CD14-positive monocyte (primary cell): Measurements from ENCODE around the gene CELSR1. TPM values are rescaled to one million over a fixed set of nuclear protein-coding genes. Genes with fewer than 3 reads are reported as not detected.

Experiments
- DNase-seq, 3 donors: peaks; one replicate each; pipeline ENCODE4 v3.0.0-alpha.2; 2011 to 2022
- H2AFZ ChIP-seq: 2 replicates; pipeline ENCODE4 v1.6.0; 2012; ENCODE audit warnings: mild to moderate bottlenecking, low read depth, low read length, inconsistent platforms; ENCODE audit not compliant: insufficient read depth, poor library complexity, severe bottlenecking
- H3K27ac ChIP-seq, 2 donors: 1 replicate in 1 of 2; 2 replicates in 1 of 2; pipeline ENCODE4 v1.5.1; 2012 to 2013; ENCODE audit warnings: low read length in 2 of 2, control low read depth in 1 of 2, inconsistent platforms in 1 of 2, low read depth in 1 of 2, mild to moderate bottlenecking in 1 of 2
- H3K27me3 ChIP-seq, 2 donors: one replicate each; pipeline versions ENCODE4 v1.6.0 to v1.6.1; 2011 to 2013; ENCODE audit warnings: low read length in 2 of 2; ENCODE audit not compliant: control insufficient read depth in 2 of 2, insufficient read depth in 2 of 2
- H3K36me3 ChIP-seq, 2 donors: replicated peaks in 1 of 2; 1 replicate in 1 of 2; 2 replicates in 1 of 2; pipeline versions ENCODE4 v1.5.1 to v1.6.1; 2012 to 2013; ENCODE audit warnings: low read length in 2 of 2, control low read depth in 1 of 2, inconsistent platforms in 1 of 2, mild to moderate bottlenecking in 1 of 2; ENCODE audit not compliant: insufficient read depth in 2 of 2, control insufficient read depth in 1 of 2
- H3K4me1 ChIP-seq, 2 donors: 1 replicate in 1 of 2; 2 replicates in 1 of 2; pipeline versions ENCODE4 v1.5.1 to v1.6.1; 2012 to 2013; ENCODE audit warnings: low read length in 2 of 2, control low read depth in 1 of 2, inconsistent platforms in 1 of 2, mild to moderate bottlenecking in 1 of 2, moderate library complexity in 1 of 2; ENCODE audit not compliant: insufficient read depth in 2 of 2, control insufficient read depth in 1 of 2
- H3K4me2 ChIP-seq: replicated peaks from 2 replicates; pipeline ENCODE3; 2012; ENCODE audit warnings: low read length, moderate library complexity, mild to moderate bottlenecking; ENCODE audit not compliant: poor library complexity, severe bottlenecking; ENCODE audit errors: extremely low read depth
- H3K4me3 ChIP-seq, 3 experiments: fragments of 200-600 bp in 1 of 3; sonication (generic) in 1 of 3; replicated peaks in 1 of 3; 1 replicate in 2 of 3; 2 replicates in 1 of 3; pipeline ENCODE4 v1.5.1; 2011 to 2013; ENCODE audit warnings: low read length in 3 of 3, mild to moderate bottlenecking in 3 of 3, control low read depth in 2 of 3, low read depth in 2 of 3, inconsistent platforms in 1 of 3, moderate library complexity in 1 of 3
- H3K79me2 ChIP-seq: 2 replicates; pipeline ENCODE4 v1.6.0; 2012; ENCODE audit warnings: mild to moderate bottlenecking, control low read depth, inconsistent platforms, low read length, moderate library complexity; ENCODE audit not compliant: insufficient read depth
- H3K9ac ChIP-seq: 2 replicates; pipeline ENCODE4 v1.6.0; 2017; ENCODE audit warnings: low read length, mild to moderate bottlenecking; ENCODE audit not compliant: insufficient read depth, poor library complexity, severe bottlenecking
- H3K9me3 ChIP-seq, 2 donors: replicated peaks in 1 of 2; 1 replicate in 1 of 2; 2 replicates in 1 of 2; pipeline versions ENCODE4 v1.5.1 to v1.6.1; 2012 to 2013; ENCODE audit warnings: low read length in 2 of 2, control low read depth in 1 of 2; ENCODE audit not compliant: control insufficient read depth in 1 of 2, insufficient read depth in 1 of 2
- H4K20me1 ChIP-seq: 2 replicates; pipeline ENCODE4 v1.6.0; 2012; ENCODE audit warnings: mild to moderate bottlenecking, low read length, control low read depth, moderate library complexity; ENCODE audit not compliant: insufficient read depth
- H3K27ac Mint-ChIP-seq, 7 donors: one replicate each; pipeline ENCODE4 v1.8.0; 2020; ENCODE audit warnings: mild to moderate bottlenecking in 7 of 7, mixed read lengths in 7 of 7, moderate library complexity in 6 of 7, inconsistent platforms in 2 of 7
- H3K27me3 Mint-ChIP-seq, 3 donors: one replicate each; pipeline ENCODE4 v1.8.0; 2021 to 2022; ENCODE audit warnings: low read depth in 3 of 3, mild to moderate bottlenecking in 3 of 3, mixed read lengths in 3 of 3, moderate library complexity in 3 of 3, inconsistent platforms in 1 of 3
- H3K36me3 Mint-ChIP-seq, 2 donors: one replicate each; pipeline ENCODE4 v1.8.0; 2020; ENCODE audit warnings: mixed read lengths in 2 of 2, inconsistent platforms in 1 of 2, mild to moderate bottlenecking in 1 of 2
- H3K4me1 Mint-ChIP-seq: one replicate; pipeline ENCODE4 v1.8.0; 2020; ENCODE audit warnings: mild to moderate bottlenecking, mixed read lengths
- H3K4me3 Mint-ChIP-seq, 2 donors: one replicate each; pipeline ENCODE4 v1.8.0; 2020; ENCODE audit warnings: mild to moderate bottlenecking in 2 of 2, mixed read lengths in 2 of 2, moderate library complexity in 1 of 2
- H3K9me3 Mint-ChIP-seq, 7 donors: one replicate each; pipeline ENCODE4 v1.8.0; 2020 to 2022; ENCODE audit warnings: mixed read lengths in 7 of 7, mild to moderate bottlenecking in 6 of 7, moderate library complexity in 6 of 7, inconsistent platforms in 2 of 7
- CTCF ChIP-seq: fragments of 200-600 bp; IDR thresholded peaks from one replicate; pipeline ENCODE4 v1.8.0; 2022; ENCODE audit warnings: antibody characterized with exemption, mild to moderate bottlenecking
- WGBS: methylation state at CpG from one replicate; pipeline ENCODE4 v1.1.5; 2013; ENCODE audit warnings: missing lambda C conversion rate; ENCODE audit not compliant: insufficient coverage; 5-methylcytosine and 5-hydroxymethylcytosine counted together
- intact Hi-C, 2 donors: fragments of 100-400 bp; cut with micrococcal nuclease; formaldehyde crosslinking; loops; one replicate each; pipeline versions ENCODE4 v1.15.0 to v1.15.1; 2023
- polyA plus RNA-seq, 3 donors: library from polyadenylated mRNA; depleted of rRNA in 1 of 3; unstranded in 2 of 3; stranded (reverse) in 1 of 3; fragments of 300-500 nt in 2 of 3; fragments of >200 nt in 1 of 3; fragmentation: Illumina TruSeq in 2 of 3; gene quantifications; 1 replicate in 2 of 3; 2 replicates in 1 of 3; pipeline ENCODE4 v1.2.3, GENCODE V29; 2012 to 2021

Gene CELSR1
- polyA plus RNA-seq, 3 donors: 0.16 TPM; not detected in 2

DNA sequence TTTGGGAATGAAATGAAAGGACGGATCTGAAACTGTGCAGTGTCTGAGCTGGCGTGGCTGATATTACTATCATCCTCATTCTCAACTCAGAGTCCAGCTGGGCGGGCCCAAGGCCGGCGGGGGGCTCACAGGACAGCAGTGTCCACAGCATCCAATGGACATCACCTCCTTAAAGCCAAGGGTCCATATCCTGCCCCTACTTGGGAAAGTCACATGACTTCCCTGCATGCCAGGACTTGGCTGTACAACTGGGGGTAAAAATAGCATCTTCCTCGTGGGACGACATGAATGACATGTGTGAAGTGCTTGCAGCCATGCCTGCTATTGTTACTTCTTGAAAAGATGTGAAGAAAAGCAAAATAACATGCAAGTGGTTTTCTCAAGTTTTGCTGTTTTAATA, 119.7 kb downstream of the CELSR1 start:
- TF ChIP-seq CTCF: no peak
- H3K9me3 ChIP-seq: no peaks in the 10 kb centered on the region
- Mint-ChIP-seq H3K9me3 (no peaks in the 10 kb centered on the region), H3K27ac (peak overlapping the region in 1 of 7 donors; percentile 8), H3K27me3 (peaks cover 0 to 3% (median 0%) of the 10 kb centered on the region in 3 donors), H3K4me1 (no peaks in the 10 kb centered on the region), H3K4me3 (no peak overlapping the region), H3K36me3 (no peaks in the 10 kb centered on the region)
- no peak overlapping the region for H2AFZ ChIP-seq
- no peaks in the 10 kb centered on the region for H3K27me3 ChIP-seq
- no peak overlapping the region for H3K4me3 ChIP-seq
- no peaks in the 10 kb centered on the region for H3K36me3 ChIP-seq
- no peak overlapping the region for H3K4me2 ChIP-seq
- no peaks in the 10 kb centered on the region for H4K20me1 ChIP-seq
- WGBS: 51% methylated on average over 5 of the region's 7 CpGs
- no peaks in the 10 kb centered on the region for H3K79me2 ChIP-seq
- H3K4me1 ChIP-seq: no peaks in the 10 kb centered on the region
- intact Hi-C loops: no loop called here
- no peak overlapping the region for H3K27ac ChIP-seq
- no peak overlapping the region for H3K9ac ChIP-seq
- DNase-seq: no peak

- Mint-ChIP-seq H3K27ac (no peak overlapping the region), H3K9me3 (no peaks in the 10 kb centered on the region), H3K36me3 (no peaks in the 10 kb centered on the region), H3K27me3 (peaks cover 0 to 3% (median 0%) of the 10 kb centered on the region in 3 donors), H3K4me3 (no peak overlapping the region), H3K4me1 (no peaks in the 10 kb centered on the region)
- Histone ChIP-seq H3K4me1 (no peaks in the 10 kb centered on the region), H3K4me3 (no peak overlapping the region), H3K27ac (no peak overlapping the region), H4K20me1 (no peaks in the 10 kb centered on the region), H3K9ac (no peak overlapping the region), H3K9me3 (no peaks in the 10 kb centered on the region), H3K4me2 (no peak overlapping the region), H2AFZ (no peak overlapping the region), H3K36me3 (no peaks in the 10 kb centered on the region), H3K27me3 (no peaks in the 10 kb centered on the region), H3K79me2 (no peaks in the 10 kb centered on the region)
- 91% methylated on average over 19 of the region's 24 CpGs for WGBS
- intact Hi-C loops: no loop called here
- no peak for DNase-seq
- TF ChIP-seq CTCF: no peak
Observed at GRCh38 chr22:46416891-46417580, 120.4 kb downstream of the CELSR1 start.
